IPS-15b (cell line): Measurements from ENCODE around the gene PRKCE.

ENCODE experiments used
- H3K27me3 ChIP-seq: one replicate; pipeline ENCODE4 v1.6.1; 2013; ENCODE audit warnings: low read length; ENCODE audit not compliant: control insufficient read depth, insufficient read depth
- H3K36me3 ChIP-seq: one replicate; pipeline ENCODE4 v1.6.1; 2013; ENCODE audit warnings: low read length; ENCODE audit not compliant: control insufficient read depth, insufficient read depth
- H3K4me1 ChIP-seq: one replicate; pipeline ENCODE4 v1.6.1; 2013; ENCODE audit warnings: mild to moderate bottlenecking, low read length; ENCODE audit not compliant: control insufficient read depth, insufficient read depth
- H3K4me3 ChIP-seq: one replicate; pipeline ENCODE4 v1.5.1; 2013; ENCODE audit warnings: low read depth, low read length
- H3K9ac ChIP-seq: one replicate; pipeline ENCODE4 v1.6.1; 2013; ENCODE audit warnings: low read depth, mild to moderate bottlenecking, low read length
- H3K9me3 ChIP-seq: one replicate; pipeline ENCODE4 v1.6.1; 2013; ENCODE audit warnings: mild to moderate bottlenecking, low read length; ENCODE audit not compliant: control insufficient read depth, insufficient read depth

PRKCE gene

GRCh38 chr2:46123013-46123412 is 471.5 kb downstream of the PRKCE start:
- H3K9ac ChIP-seq = no peak overlapping the region
- H3K36me3 ChIP-seq = no peaks in the 10 kb centered on the region
- H3K27me3 ChIP-seq = no peaks in the 10 kb centered on the region
- no peaks in the 10 kb centered on the region for H3K9me3 ChIP-seq
- no peak overlapping the region for H3K4me3 ChIP-seq
- no peaks in the 10 kb centered on the region for H3K4me1 ChIP-seq

DNA sequence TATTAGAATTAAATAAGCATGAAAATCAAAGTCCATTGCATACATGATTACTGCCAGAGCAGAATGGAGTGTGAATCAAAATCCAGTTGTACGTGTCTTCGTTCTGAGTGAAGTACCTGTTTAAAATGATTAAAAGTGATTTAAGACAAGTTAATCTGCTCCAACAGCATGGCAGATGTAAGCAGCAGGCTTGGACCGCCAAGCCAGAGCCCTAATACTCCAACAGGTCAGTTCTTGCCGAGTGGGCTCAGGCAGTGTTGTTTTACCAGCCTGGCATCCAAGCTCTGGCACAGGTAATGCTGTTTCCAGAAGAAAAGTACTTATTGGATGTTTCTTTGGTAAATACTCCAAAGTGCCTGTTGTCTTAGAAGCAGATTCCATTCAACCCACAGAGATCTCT is 474.3 kb downstream of the PRKCE start:
- Histone ChIP-seq H3K4me3 (no peak overlapping the region), H3K36me3 (no peaks in the 10 kb centered on the region), H3K9ac (no peak overlapping the region), H3K4me1 (no peaks in the 10 kb centered on the region), H3K27me3 (no peaks in the 10 kb centered on the region), H3K9me3 (no peaks in the 10 kb centered on the region)

DNA sequence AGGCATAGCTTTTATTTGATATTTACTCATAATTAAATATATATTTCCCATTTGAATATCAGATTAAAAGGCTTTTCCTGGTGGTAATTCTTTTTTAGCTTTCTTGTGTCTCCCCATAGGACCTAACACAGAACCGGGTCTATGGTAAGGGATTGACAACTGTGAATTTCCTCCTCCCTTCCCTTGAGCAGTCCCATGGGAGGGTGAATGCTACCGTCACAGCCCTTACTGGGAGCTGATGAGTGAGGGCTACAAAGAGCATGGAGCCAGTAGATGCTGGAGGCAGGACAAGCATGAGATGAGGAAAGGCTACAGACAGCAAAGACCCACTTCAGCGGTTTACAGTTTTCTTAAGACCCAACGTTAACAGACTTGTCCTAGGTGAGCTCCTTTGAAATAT is 475.1 kb downstream of the PRKCE start:
- Histone ChIP-seq H3K36me3 (no peaks in the 10 kb centered on the region), H3K9ac (no peak overlapping the region), H3K4me1 (no peaks in the 10 kb centered on the region), H3K9me3 (no peaks in the 10 kb centered on the region), H3K27me3 (no peaks in the 10 kb centered on the region), H3K4me3 (no peak overlapping the region)

GRCh38 chr2:46127176-46127575 is 475.7 kb downstream of the PRKCE start:
- H3K9ac ChIP-seq = no peak overlapping the region
- no peaks in the 10 kb centered on the region for H3K36me3 ChIP-seq
- H3K4me1 ChIP-seq = no peaks in the 10 kb centered on the region
- no peaks in the 10 kb centered on the region for H3K27me3 ChIP-seq
- H3K9me3 ChIP-seq = no peaks in the 10 kb centered on the region
- H3K4me3 ChIP-seq = no peak overlapping the region

GRCh38 chr2:46130511-46130910 is 479.0 kb downstream of the PRKCE start:
- H3K27me3 ChIP-seq = no peaks in the 10 kb centered on the region
- no peaks in the 10 kb centered on the region for H3K9me3 ChIP-seq
- H3K9ac ChIP-seq = no peak overlapping the region
- H3K4me1 ChIP-seq = no peaks in the 10 kb centered on the region
- H3K4me3 ChIP-seq = no peak overlapping the region
- H3K36me3 ChIP-seq = no peaks in the 10 kb centered on the region

DNA sequence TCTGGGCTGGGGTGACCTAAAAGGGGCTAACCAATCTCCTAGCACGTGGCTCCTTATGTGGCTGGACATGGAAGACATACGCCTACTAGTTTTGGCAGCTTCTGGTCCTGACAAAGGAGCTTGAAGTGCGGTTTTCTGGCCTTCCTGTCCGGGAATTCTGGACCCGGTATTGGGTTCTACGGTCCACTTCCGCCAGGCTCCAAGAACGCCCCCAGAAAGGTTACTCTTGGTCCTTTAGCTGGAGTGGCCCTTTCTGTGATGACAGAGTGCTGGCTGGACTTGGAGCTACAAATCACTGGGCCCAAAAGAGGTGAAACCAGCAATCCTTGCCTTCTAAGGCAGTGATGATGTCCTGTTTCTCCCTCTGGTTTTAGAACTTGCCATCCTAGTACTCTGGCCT is 481.5 kb downstream of the PRKCE start:
- Histone ChIP-seq H3K9ac (no peak overlapping the region), H3K36me3 (no peaks in the 10 kb centered on the region), H3K4me1 (no peaks in the 10 kb centered on the region), H3K4me3 (no peak overlapping the region), H3K27me3 (no peaks in the 10 kb centered on the region), H3K9me3 (no peaks in the 10 kb centered on the region)

GRCh38 chr2:46134531-46135227 is 483.2 kb downstream of the PRKCE start:
- no peaks in the 10 kb centered on the region for H3K36me3 ChIP-seq
- H3K4me3 ChIP-seq = no peak overlapping the region
- H3K27me3 ChIP-seq = no peaks in the 10 kb centered on the region
- no peaks in the 10 kb centered on the region for H3K4me1 ChIP-seq
- H3K9ac ChIP-seq = no peak overlapping the region
- H3K9me3 ChIP-seq = no peaks in the 10 kb centered on the region

- no peak overlapping the region for H3K4me3 ChIP-seq
- H3K9me3 ChIP-seq = no peaks in the 10 kb centered on the region
- no peak overlapping the region for H3K9ac ChIP-seq
- no peaks in the 10 kb centered on the region for H3K4me1 ChIP-seq
- no peaks in the 10 kb centered on the region for H3K27me3 ChIP-seq
- no peaks in the 10 kb centered on the region for H3K36me3 ChIP-seq
Observed at GRCh38 chr2:46135228-46135855, 483.9 kb downstream of the PRKCE start.

DNA sequence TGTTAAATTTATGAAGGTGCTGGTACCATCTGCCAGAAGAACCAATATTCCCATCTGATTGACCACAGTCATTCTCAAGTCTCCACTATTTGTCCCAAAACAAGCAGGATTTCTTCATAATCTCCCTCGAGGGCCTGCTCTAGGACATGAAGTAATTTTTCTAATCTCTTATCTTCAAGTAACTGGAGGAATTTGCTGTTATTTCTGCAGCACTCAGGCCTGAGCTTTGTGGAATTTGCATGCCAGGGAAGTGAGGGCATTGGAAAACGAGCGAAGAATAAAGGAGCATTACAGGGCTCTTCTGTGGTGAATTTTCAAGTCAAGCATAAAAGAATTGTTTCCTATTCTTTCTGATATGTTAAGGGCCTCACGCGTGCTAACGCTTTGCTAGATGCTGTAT is 484.5 kb downstream of the PRKCE start:
- H3K4me1 ChIP-seq = no peaks in the 10 kb centered on the region
- no peaks in the 10 kb centered on the region for H3K27me3 ChIP-seq
- no peaks in the 10 kb centered on the region for H3K9me3 ChIP-seq
- H3K4me3 ChIP-seq = no peak overlapping the region
- H3K9ac ChIP-seq = no peak overlapping the region
- no peaks in the 10 kb centered on the region for H3K36me3 ChIP-seq

DNA sequence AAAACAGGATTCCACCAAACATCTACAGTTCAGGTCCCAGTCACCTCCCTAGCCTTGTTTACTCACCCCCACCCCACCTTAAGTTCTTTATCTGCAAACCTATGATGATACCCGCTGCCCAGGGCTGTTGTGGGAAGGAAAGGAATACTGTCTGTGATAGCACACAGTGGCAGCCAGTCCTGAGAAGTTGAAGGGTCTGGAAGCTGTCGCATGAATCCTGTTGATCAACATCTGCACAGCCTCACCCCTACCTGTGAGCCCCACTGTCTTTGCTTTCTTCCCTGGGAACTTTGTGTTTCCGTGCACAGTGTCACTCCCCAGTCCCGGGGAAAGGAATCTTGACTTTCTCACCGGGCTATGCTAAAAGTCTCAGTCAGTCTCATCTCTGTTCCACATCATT is 485.0 kb downstream of the PRKCE start:
- Histone ChIP-seq H3K36me3 (no peaks in the 10 kb centered on the region), H3K9me3 (no peaks in the 10 kb centered on the region), H3K9ac (no peak overlapping the region), H3K27me3 (no peaks in the 10 kb centered on the region), H3K4me3 (no peak overlapping the region), H3K4me1 (no peaks in the 10 kb centered on the region)

DNA sequence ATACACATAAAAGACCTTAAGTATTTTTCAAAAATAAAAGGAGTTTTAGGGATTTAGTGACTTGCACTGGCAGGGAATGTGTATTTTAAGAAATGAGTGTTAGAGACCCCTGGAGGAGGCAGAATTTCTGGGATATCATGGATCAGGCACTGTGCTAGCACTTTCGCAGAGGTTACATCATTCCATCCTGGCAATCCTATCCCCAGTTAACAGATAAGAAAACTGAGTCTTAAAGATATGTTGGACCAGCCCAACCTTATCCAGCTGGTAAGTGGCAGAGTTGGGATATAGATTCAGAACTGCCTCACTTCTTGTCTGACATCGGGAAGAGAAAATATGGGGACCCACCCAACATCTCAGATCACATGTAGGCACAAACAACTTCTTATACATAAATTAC is 485.5 kb downstream of the PRKCE start:
- H3K4me1 ChIP-seq = no peaks in the 10 kb centered on the region
- H3K36me3 ChIP-seq = no peaks in the 10 kb centered on the region
- no peak overlapping the region for H3K4me3 ChIP-seq
- H3K27me3 ChIP-seq = no peaks in the 10 kb centered on the region
- H3K9me3 ChIP-seq = no peaks in the 10 kb centered on the region
- no peak overlapping the region for H3K9ac ChIP-seq

- no peaks in the 10 kb centered on the region for H3K36me3 ChIP-seq
- no peaks in the 10 kb centered on the region for H3K27me3 ChIP-seq
- H3K4me3 ChIP-seq = no peak overlapping the region
- H3K9ac ChIP-seq = no peak overlapping the region
- no peaks in the 10 kb centered on the region for H3K4me1 ChIP-seq
- H3K9me3 ChIP-seq = no peaks in the 10 kb centered on the region
Observed at GRCh38 chr2:46142546-46143428, 491.3 kb downstream of the PRKCE start.
